Upper lobe of left lung (tissue), 4 donors: ENCODE results near the gene ZNF419.
"Not testable (repeated sequence)": the region's sequence is repeated elsewhere in the genome, so short reads cannot be mapped to it uniquely, and the experiment has no call there.

Experiments used
- CTCF ChIP-seq, 6 experiments: fragments of 450-650 bp in 4 of 6; fragments of 200-600 bp in 2 of 6; sonication (generic) in 2 of 6; IDR thresholded peaks; one replicate each; pipeline ENCODE4 v1.5.1; 2016 to 2019; ENCODE audit warnings: antibody characterized with exemption in 6 of 6
- EP300 ChIP-seq, 4 donors: sonication (generic); formaldehyde crosslinking; IDR thresholded peaks; one replicate each; pipeline ENCODE4 v1.5.1; 2017; ENCODE audit warnings: antibody characterized with exemption in 4 of 4, control low read depth in 2 of 4
- POLR2A ChIP-seq, 4 donors: fragments of 450-650 bp; IDR thresholded peaks; one replicate each; pipeline ENCODE4 v1.5.1; 2016 to 2017; ENCODE audit warnings: antibody characterized with exemption in 4 of 4, mild to moderate bottlenecking in 2 of 4

- TF ChIP-seq CTCF, EP300 (IDR thresholded peaks at IDR 0.05): not testable (repeated sequence)
- TF ChIP-seq POLR2A (IDR thresholded peaks at IDR 0.05), result peak in 3 of 4 donors; percentile 56 to 79 (median 67)
Observed at GRCh38 chr19:57499680-57500395, 12.3 kb downstream of the ZNF419 start, which contains the start of gene ZNF773.
